CD14-positive monocyte (primary cell): ENCODE data around the gene ARID4B. TPM values are rescaled to one million over a fixed set of nuclear protein-coding genes. Genes with fewer than 3 reads are reported as not detected.

ENCODE experiments used
- DNase-seq, 3 donors: peaks; one replicate each; pipeline ENCODE4 v3.0.0-alpha.2; 2011 to 2022
- H2AFZ ChIP-seq: 2 replicates; pipeline ENCODE4 v1.6.0; 2012; ENCODE audit warnings: mild to moderate bottlenecking, low read depth, low read length, inconsistent platforms; ENCODE audit not compliant: insufficient read depth, poor library complexity, severe bottlenecking
- H3K27ac ChIP-seq, 2 donors: 1 replicate in 1 of 2; 2 replicates in 1 of 2; pipeline ENCODE4 v1.5.1; 2012 to 2013; ENCODE audit warnings: low read length in 2 of 2, control low read depth in 1 of 2, inconsistent platforms in 1 of 2, low read depth in 1 of 2, mild to moderate bottlenecking in 1 of 2
- H3K27me3 ChIP-seq, 2 donors: one replicate each; pipeline versions ENCODE4 v1.6.0 to v1.6.1; 2011 to 2013; ENCODE audit warnings: low read length in 2 of 2; ENCODE audit not compliant: control insufficient read depth in 2 of 2, insufficient read depth in 2 of 2
- H3K36me3 ChIP-seq, 2 donors: replicated peaks in 1 of 2; 1 replicate in 1 of 2; 2 replicates in 1 of 2; pipeline versions ENCODE4 v1.5.1 to v1.6.1; 2012 to 2013; ENCODE audit warnings: low read length in 2 of 2, control low read depth in 1 of 2, inconsistent platforms in 1 of 2, mild to moderate bottlenecking in 1 of 2; ENCODE audit not compliant: insufficient read depth in 2 of 2, control insufficient read depth in 1 of 2
- H3K4me1 ChIP-seq, 2 donors: 1 replicate in 1 of 2; 2 replicates in 1 of 2; pipeline versions ENCODE4 v1.5.1 to v1.6.1; 2012 to 2013; ENCODE audit warnings: low read length in 2 of 2, control low read depth in 1 of 2, inconsistent platforms in 1 of 2, mild to moderate bottlenecking in 1 of 2, moderate library complexity in 1 of 2; ENCODE audit not compliant: insufficient read depth in 2 of 2, control insufficient read depth in 1 of 2
- H3K4me2 ChIP-seq: replicated peaks from 2 replicates; pipeline ENCODE3; 2012; ENCODE audit warnings: low read length, moderate library complexity, mild to moderate bottlenecking; ENCODE audit not compliant: poor library complexity, severe bottlenecking; ENCODE audit errors: extremely low read depth
- H3K4me3 ChIP-seq, 3 experiments: fragments of 200-600 bp in 1 of 3; sonication (generic) in 1 of 3; replicated peaks in 1 of 3; 1 replicate in 2 of 3; 2 replicates in 1 of 3; pipeline ENCODE4 v1.5.1; 2011 to 2013; ENCODE audit warnings: low read length in 3 of 3, mild to moderate bottlenecking in 3 of 3, control low read depth in 2 of 3, low read depth in 2 of 3, inconsistent platforms in 1 of 3, moderate library complexity in 1 of 3
- H3K79me2 ChIP-seq: 2 replicates; pipeline ENCODE4 v1.6.0; 2012; ENCODE audit warnings: mild to moderate bottlenecking, control low read depth, inconsistent platforms, low read length, moderate library complexity; ENCODE audit not compliant: insufficient read depth
- H3K9ac ChIP-seq: 2 replicates; pipeline ENCODE4 v1.6.0; 2017; ENCODE audit warnings: low read length, mild to moderate bottlenecking; ENCODE audit not compliant: insufficient read depth, poor library complexity, severe bottlenecking
- H3K9me3 ChIP-seq, 2 donors: replicated peaks in 1 of 2; 1 replicate in 1 of 2; 2 replicates in 1 of 2; pipeline versions ENCODE4 v1.5.1 to v1.6.1; 2012 to 2013; ENCODE audit warnings: low read length in 2 of 2, control low read depth in 1 of 2; ENCODE audit not compliant: control insufficient read depth in 1 of 2, insufficient read depth in 1 of 2
- H4K20me1 ChIP-seq: 2 replicates; pipeline ENCODE4 v1.6.0; 2012; ENCODE audit warnings: mild to moderate bottlenecking, low read length, control low read depth, moderate library complexity; ENCODE audit not compliant: insufficient read depth
- H3K27ac Mint-ChIP-seq, 7 donors: one replicate each; pipeline ENCODE4 v1.8.0; 2020; ENCODE audit warnings: mild to moderate bottlenecking in 7 of 7, mixed read lengths in 7 of 7, moderate library complexity in 6 of 7, inconsistent platforms in 2 of 7
- H3K27me3 Mint-ChIP-seq, 3 donors: one replicate each; pipeline ENCODE4 v1.8.0; 2021 to 2022; ENCODE audit warnings: low read depth in 3 of 3, mild to moderate bottlenecking in 3 of 3, mixed read lengths in 3 of 3, moderate library complexity in 3 of 3, inconsistent platforms in 1 of 3
- H3K36me3 Mint-ChIP-seq, 2 donors: one replicate each; pipeline ENCODE4 v1.8.0; 2020; ENCODE audit warnings: mixed read lengths in 2 of 2, inconsistent platforms in 1 of 2, mild to moderate bottlenecking in 1 of 2
- H3K4me1 Mint-ChIP-seq: one replicate; pipeline ENCODE4 v1.8.0; 2020; ENCODE audit warnings: mild to moderate bottlenecking, mixed read lengths
- H3K4me3 Mint-ChIP-seq, 2 donors: one replicate each; pipeline ENCODE4 v1.8.0; 2020; ENCODE audit warnings: mild to moderate bottlenecking in 2 of 2, mixed read lengths in 2 of 2, moderate library complexity in 1 of 2
- H3K9me3 Mint-ChIP-seq, 7 donors: one replicate each; pipeline ENCODE4 v1.8.0; 2020 to 2022; ENCODE audit warnings: mixed read lengths in 7 of 7, mild to moderate bottlenecking in 6 of 7, moderate library complexity in 6 of 7, inconsistent platforms in 2 of 7
- WGBS: methylation state at CpG from one replicate; pipeline ENCODE4 v1.1.5; 2013; ENCODE audit warnings: missing lambda C conversion rate; ENCODE audit not compliant: insufficient coverage; 5-methylcytosine and 5-hydroxymethylcytosine counted together
- intact Hi-C, 2 donors: fragments of 100-400 bp; cut with micrococcal nuclease; formaldehyde crosslinking; loops; one replicate each; pipeline versions ENCODE4 v1.15.0 to v1.15.1; 2023
- polyA plus RNA-seq, 3 donors: library from polyadenylated mRNA; depleted of rRNA in 1 of 3; unstranded in 2 of 3; stranded (reverse) in 1 of 3; fragments of 300-500 nt in 2 of 3; fragments of >200 nt in 1 of 3; fragmentation: Illumina TruSeq in 2 of 3; gene quantifications; 1 replicate in 2 of 3; 2 replicates in 1 of 3; pipeline ENCODE4 v1.2.3, GENCODE V29; 2012 to 2021
- TF ChIP-seq, protein P1 (sequence below): fragments of 200-600 bp; IDR thresholded peaks from one replicate; pipeline ENCODE4 v1.8.0; 2022; ENCODE audit warnings: antibody characterized with exemption, mild to moderate bottlenecking

The ARID4B gene
- polyA plus RNA-seq, 3 donors, result 9.3 to 15.4 (median 11.1) TPM

- no peaks in the 10 kb centered on the region for H3K27me3 ChIP-seq
- no peaks in the 10 kb centered on the region for H3K9me3 Mint-ChIP-seq
- no peak overlapping the region for H3K4me3 ChIP-seq
- H3K27ac ChIP-seq, result no peak overlapping the region
- intact Hi-C loops, result no loop called here
- WGBS, result no CpG with 5 or more reads among the region's 2 CpGs
- H3K27me3 Mint-ChIP-seq, result no peaks in the 10 kb centered on the region
- peak overlapping the region in 4 of 7 donors; percentile 18 to 60 (median 50) for H3K27ac Mint-ChIP-seq
- peaks cover 55% of the 10 kb centered on the region for H4K20me1 ChIP-seq
- no peak overlapping the region for H3K4me3 Mint-ChIP-seq
- DNase-seq, result no peak
- peaks cover 21% of the 10 kb centered on the region for H3K79me2 ChIP-seq
- no peak overlapping the region for H3K4me2 ChIP-seq
- H3K4me1 Mint-ChIP-seq, result peaks cover 7% of the 10 kb centered on the region
- H3K9ac ChIP-seq, result no peak overlapping the region
- peaks cover 0 to 2% of the 10 kb centered on the region in 2 donors for H3K4me1 ChIP-seq
- TF ChIP-seq, protein P1, sequence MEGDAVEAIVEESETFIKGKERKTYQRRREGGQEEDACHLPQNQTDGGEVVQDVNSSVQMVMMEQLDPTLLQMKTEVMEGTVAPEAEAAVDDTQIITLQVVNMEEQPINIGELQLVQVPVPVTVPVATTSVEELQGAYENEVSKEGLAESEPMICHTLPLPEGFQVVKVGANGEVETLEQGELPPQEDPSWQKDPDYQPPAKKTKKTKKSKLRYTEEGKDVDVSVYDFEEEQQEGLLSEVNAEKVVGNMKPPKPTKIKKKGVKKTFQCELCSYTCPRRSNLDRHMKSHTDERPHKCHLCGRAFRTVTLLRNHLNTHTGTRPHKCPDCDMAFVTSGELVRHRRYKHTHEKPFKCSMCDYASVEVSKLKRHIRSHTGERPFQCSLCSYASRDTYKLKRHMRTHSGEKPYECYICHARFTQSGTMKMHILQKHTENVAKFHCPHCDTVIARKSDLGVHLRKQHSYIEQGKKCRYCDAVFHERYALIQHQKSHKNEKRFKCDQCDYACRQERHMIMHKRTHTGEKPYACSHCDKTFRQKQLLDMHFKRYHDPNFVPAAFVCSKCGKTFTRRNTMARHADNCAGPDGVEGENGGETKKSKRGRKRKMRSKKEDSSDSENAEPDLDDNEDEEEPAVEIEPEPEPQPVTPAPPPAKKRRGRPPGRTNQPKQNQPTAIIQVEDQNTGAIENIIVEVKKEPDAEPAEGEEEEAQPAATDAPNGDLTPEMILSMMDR, result no peak
- peaks cover 41 to 60% of the 10 kb centered on the region in 2 donors for H3K36me3 Mint-ChIP-seq
- no peaks in the 10 kb centered on the region for H3K9me3 ChIP-seq
- no peak overlapping the region for H2AFZ ChIP-seq
- peaks cover 52 to 72% of the 10 kb centered on the region in 2 donors for H3K36me3 ChIP-seq
Observed at GRCh38 chr1:235246022-235246948, 81.7 kb downstream of the ARID4B start.

DNA sequence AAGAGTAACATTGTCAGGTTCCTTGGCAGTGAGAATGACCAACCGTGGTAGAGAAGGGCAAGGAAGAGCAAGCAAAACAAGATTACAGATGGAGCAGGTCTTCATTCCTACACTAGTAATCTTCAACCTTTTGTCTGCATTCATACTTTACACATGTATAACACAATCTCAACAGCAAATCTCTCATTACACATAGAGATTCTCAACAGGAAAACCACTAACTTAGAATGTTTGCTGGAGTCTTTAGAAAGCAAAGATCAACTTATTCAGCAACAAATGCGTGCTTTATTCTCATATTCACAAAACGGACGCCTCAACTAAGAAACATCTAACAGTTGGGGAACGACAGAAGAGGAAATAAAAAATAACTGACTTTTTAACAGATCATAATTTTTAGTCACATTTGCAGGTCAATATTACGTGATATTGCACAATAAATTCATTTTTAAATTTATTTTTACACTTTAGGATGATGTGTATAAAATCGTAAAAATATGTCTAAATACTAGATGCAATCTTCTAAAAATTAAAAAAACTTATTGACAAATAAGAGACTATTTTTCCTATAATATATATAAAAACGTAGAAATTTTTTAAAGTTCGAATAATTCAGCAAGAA is 82.9 kb downstream of the ARID4B start:
- H3K27ac ChIP-seq, result peak overlapping the region in 1 of 2 donors; percentile 9
- no peaks in the 10 kb centered on the region for H3K9me3 ChIP-seq
- H3K4me2 ChIP-seq, result no peak overlapping the region
- intact Hi-C loops, result no loop called here
- Mint-ChIP-seq H3K4me1 (peaks cover 10% of the 10 kb centered on the region), H3K27me3 (no peaks in the 10 kb centered on the region), H3K9me3 (no peaks in the 10 kb centered on the region), H3K36me3 (peaks cover 31 to 51% of the 10 kb centered on the region in 2 donors), H3K27ac (peak overlapping the region in 3 of 7 donors; percentile 12 to 38 (median 13)), H3K4me3 (no peak overlapping the region)
- no peak overlapping the region for H3K9ac ChIP-seq
- H3K27me3 ChIP-seq, result no peaks in the 10 kb centered on the region
- H3K4me1 ChIP-seq, result peaks cover 0 to 2% of the 10 kb centered on the region in 2 donors
- peaks cover 16% of the 10 kb centered on the region for H3K79me2 ChIP-seq
- no peak overlapping the region for H3K4me3 ChIP-seq
- H2AFZ ChIP-seq, result no peak overlapping the region
- peaks cover 53% of the 10 kb centered on the region for H4K20me1 ChIP-seq
- no CpG with 5 or more reads among the region's 9 CpGs for WGBS
- TF ChIP-seq, protein P1, result no peak
- H3K36me3 ChIP-seq, result peaks cover 45 to 65% of the 10 kb centered on the region in 2 donors
- no peak for DNase-seq
